Heart right ventricle (tissue), 16 donors: ENCODE data around the gene BNC2. TPM values are rescaled to one million over a fixed set of nuclear protein-coding genes. Genes with fewer than 3 reads are reported as not detected.

ENCODE experiments used
- ATAC-seq, 8 donors: fragments of 200-7000 bp; cut with Tn5 transposase; one replicate each; pipeline ENCODE4 v1.9.1; 2020; ENCODE audit warnings: mild to moderate bottlenecking in 8 of 8, moderate library complexity in 8 of 8, moderate number of reproducible peaks in 1 of 8
- DNase-seq, 2 donors: peaks; one replicate each; pipeline ENCODE4 v3.0.0-alpha.2; 2020
- H3K27ac ChIP-seq, 10 donors: fragments of 200-600 bp; sonication (generic) in 2 of 10; one replicate each; pipeline versions ENCODE4 v1.5.0 to v1.8.0; 2020 to 2022; ENCODE audit warnings: mild to moderate bottlenecking in 3 of 10
- H3K27me3 ChIP-seq, 7 donors: fragments of 200-600 bp; one replicate each; pipeline ENCODE4 v1.8.0; 2021 to 2022; ENCODE audit warnings: mild to moderate bottlenecking in 2 of 7
- H3K36me3 ChIP-seq, 9 donors: fragments of 200-600 bp; sonication (generic) in 1 of 9; one replicate each; pipeline versions ENCODE4 v1.5.0 to v1.8.0; 2020 to 2022; ENCODE audit warnings: mild to moderate bottlenecking in 2 of 9
- H3K4me1 ChIP-seq, 9 donors: fragments of 200-600 bp; sonication (generic) in 1 of 9; one replicate each; pipeline versions ENCODE4 v1.5.0 to v1.8.0; 2020 to 2022; ENCODE audit warnings: mild to moderate bottlenecking in 4 of 9
- H3K4me3 ChIP-seq, 10 donors: fragments of 200-600 bp; sonication (generic) in 2 of 10; one replicate each; pipeline versions ENCODE4 v1.5.0 to v1.8.0; 2020 to 2022; ENCODE audit warnings: mild to moderate bottlenecking in 7 of 10, moderate library complexity in 2 of 10
- H3K9me3 ChIP-seq, 11 donors: fragments of 200-600 bp in 10 of 11; sonication (generic) in 2 of 11; one replicate each; pipeline versions ENCODE4 v1.5.0 to v1.8.0; 2013 to 2022; ENCODE audit warnings: mild to moderate bottlenecking in 2 of 11, control low read depth in 1 of 11, moderate library complexity in 1 of 11
- WGBS, 2 donors: extraction: QIAGEN DNeasy Blood & Tissue Kit; methylation state at CpG; one replicate each; pipeline ENCODE4 v1.1.7; 2013; ENCODE audit warnings: inconsistent platforms in 1 of 2; 5-methylcytosine and 5-hydroxymethylcytosine counted together
- intact Hi-C, 10 donors: fragments of 100-400 bp; cut with DNase I; formaldehyde crosslinking; loops; one replicate each; pipeline versions ENCODE4 v1.11.1 to v1.14.2; 2022
- polyA plus RNA-seq, 2 donors: library from polyadenylated mRNA; stranded (reverse); fragments of 200-250 nt; gene quantifications; one replicate each; pipeline ENCODE4 v1.2.3, GENCODE V29; 2013
- total RNA-seq, 10 donors: library from RNA; stranded (reverse); fragmentation: NEBNext Ultra II Directional in 3 of 10; extraction: Animal tissue kit (Norgen Biotek cat#: 25700) in 3 of 10; gene quantifications; one replicate each; pipeline versions ENCODE4 v1.2.1 to v1.2.4, GENCODE V29; 2021 to 2023
- TF ChIP-seq, protein P1 (sequence below), 9 donors: fragments of 200-600 bp; sonication (generic) in 2 of 9; IDR thresholded peaks; one replicate each; pipeline versions ENCODE4 v1.5.0 to v1.8.0; 2021 to 2022; ENCODE audit warnings: antibody characterized with exemption in 9 of 9, mild to moderate bottlenecking in 5 of 9, moderate library complexity in 1 of 9
- donor health status: Arrhythmogenic right ventricular cardiomyopathy.
- donor health status: ischemic (EF 13 %, LVEDD 7.1; RV severe dilation, severe dysfunction).
- donor health status: healthy with polysubstance abuse.
- donor health status: DM: no; HTN: yes; CAD: no.
- donor health status: DM: no; HTN: no; CAD: no.
- donor health status: ischemic (EF 25% LVEDD 6.9; RV normal size, moderate dysfunction).
- donor health status: ischemic (EF 25% LVEDD 5.7; RV mildly dilated, moderate dysfunction).
- donor health status: healthy.
- donor health status: DM: yes; HTN: yes; CAD: no.
- donor health status: Ischemic cardiomyopathy.
- donor health status: ischemic (EF 35%, LVEDD 5.7; RV mildly dilated, moderate dysfunction).
- donor health status: nonischemic (EF 11% LVEDD 7.7; RV severe dilation, severe dysfunction).
- donor health status: DM: yes; HTN: yes; CAD: no.
- donor health status: PGD.
- donor health status: ischemic (EF 29% LVEDD 5.4; RV normal size, mild dysfunction).
- donor health status: nonischemic (EF 23%, LVEDD 6.1; RV moderate dilation, normal function).

The BNC2 gene
- total and polyA plus RNA-seq, 12 donors, result 0.49 to 7.3 (median 3.2) TPM

DNA sequence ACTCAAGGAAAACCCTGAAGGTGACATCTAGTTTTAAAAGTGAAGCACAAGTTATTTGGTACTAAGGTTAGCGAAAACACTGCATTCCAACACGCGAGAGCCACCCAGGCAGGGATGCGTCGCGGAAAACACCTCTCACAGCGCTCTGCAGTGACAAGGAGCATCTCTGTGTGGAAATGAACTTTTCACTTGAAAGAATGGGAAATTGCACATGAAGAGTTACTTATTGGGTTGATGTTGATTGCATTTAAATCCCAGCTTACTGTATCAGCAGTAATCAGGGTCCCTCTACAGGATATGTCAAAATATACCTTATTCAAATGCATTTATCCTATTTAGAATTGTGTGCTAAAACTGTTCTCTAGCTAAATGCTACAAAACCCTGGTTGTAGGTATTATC is 144.4 kb downstream of the BNC2 start:
- ATAC-seq (no peak), DNase-seq (no peak)
- Histone ChIP-seq H3K27ac (peak overlapping the region in 5 of 10 donors; percentile 78 to 92 (median 89)), H3K4me3 (peak overlapping the region in 6 of 10 donors; percentile 56 to 67 (median 64)), H3K36me3 (no peaks in the 10 kb centered on the region), H3K4me1 (peaks cover 0 to 15% (median 4%) of the 10 kb centered on the region in 9 donors), H3K9me3 (no peaks in the 10 kb centered on the region), H3K27me3 (peaks cover 0 to 62% (median 42%) of the 10 kb centered on the region in 7 donors)
- intact Hi-C loops, result loop anchor here in 4 of 10 donors (5.0 to 10.0 kb wide), 4 partner anchors 81 to 531 kb away; no protein-coding TSS in a partner anchor
- WGBS, 2 donors, result 39 to 43% methylated on average over 7 of the region's 7 CpGs
- TF ChIP-seq, protein P1, sequence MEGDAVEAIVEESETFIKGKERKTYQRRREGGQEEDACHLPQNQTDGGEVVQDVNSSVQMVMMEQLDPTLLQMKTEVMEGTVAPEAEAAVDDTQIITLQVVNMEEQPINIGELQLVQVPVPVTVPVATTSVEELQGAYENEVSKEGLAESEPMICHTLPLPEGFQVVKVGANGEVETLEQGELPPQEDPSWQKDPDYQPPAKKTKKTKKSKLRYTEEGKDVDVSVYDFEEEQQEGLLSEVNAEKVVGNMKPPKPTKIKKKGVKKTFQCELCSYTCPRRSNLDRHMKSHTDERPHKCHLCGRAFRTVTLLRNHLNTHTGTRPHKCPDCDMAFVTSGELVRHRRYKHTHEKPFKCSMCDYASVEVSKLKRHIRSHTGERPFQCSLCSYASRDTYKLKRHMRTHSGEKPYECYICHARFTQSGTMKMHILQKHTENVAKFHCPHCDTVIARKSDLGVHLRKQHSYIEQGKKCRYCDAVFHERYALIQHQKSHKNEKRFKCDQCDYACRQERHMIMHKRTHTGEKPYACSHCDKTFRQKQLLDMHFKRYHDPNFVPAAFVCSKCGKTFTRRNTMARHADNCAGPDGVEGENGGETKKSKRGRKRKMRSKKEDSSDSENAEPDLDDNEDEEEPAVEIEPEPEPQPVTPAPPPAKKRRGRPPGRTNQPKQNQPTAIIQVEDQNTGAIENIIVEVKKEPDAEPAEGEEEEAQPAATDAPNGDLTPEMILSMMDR (IDR thresholded peaks at IDR 0.05), result no peak

DNA sequence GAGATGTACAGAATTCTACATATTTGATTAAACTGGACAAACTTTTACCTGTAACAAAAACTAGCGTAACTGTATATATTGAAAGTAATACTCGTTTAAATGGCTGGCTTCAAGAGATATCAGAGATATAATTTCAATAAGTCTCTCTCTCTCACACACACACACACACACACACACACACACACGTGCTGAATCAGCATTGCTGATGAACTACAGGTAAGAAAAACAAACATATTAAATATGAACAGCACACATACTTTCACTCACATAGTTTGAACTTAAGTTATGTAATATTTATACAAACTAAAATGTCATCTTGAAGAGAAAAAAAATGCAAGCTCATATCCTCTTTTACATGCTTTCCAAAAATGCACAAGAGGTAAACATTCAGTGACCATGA is 145.4 kb downstream of the BNC2 start:
- TF ChIP-seq, protein P1 (IDR thresholded peaks at IDR 0.05), result no peak
- ATAC-seq (no peak), DNase-seq (no peak)
- Histone ChIP-seq H3K4me1 (peaks cover 0 to 15% (median 4%) of the 10 kb centered on the region in 9 donors), H3K9me3 (no peaks in the 10 kb centered on the region), H3K4me3 (no peak overlapping the region), H3K27ac (no peak overlapping the region), H3K27me3 (peaks cover 0 to 57% (median 33%) of the 10 kb centered on the region in 7 donors), H3K36me3 (no peaks in the 10 kb centered on the region)
- intact Hi-C loops, result loop anchor here in 4 of 10 donors (5.0 to 10.0 kb wide), 4 partner anchors 80 to 530 kb away; no protein-coding TSS in a partner anchor
- 80 to 82% methylated on average over 3 of the region's 3 CpGs for WGBS, 2 donors

DNA sequence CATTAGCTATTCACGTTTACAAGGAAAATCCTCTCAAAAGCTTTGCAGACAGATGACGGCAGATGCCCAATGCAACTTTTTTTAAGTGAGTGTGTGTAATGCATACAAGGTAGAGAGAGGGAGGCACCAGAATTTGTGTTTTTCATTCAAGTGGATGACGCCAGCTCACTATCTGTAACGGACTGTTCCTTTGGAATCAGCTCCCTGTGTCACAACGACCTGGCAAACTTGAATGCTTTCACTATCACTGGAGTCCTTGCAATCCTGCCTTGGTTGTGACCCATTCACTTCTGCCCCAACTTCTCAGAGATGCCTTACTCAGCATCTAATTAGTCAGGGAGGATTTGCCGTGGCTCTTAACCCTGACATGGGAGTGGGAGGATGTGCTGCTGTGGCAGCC is 148.5 kb downstream of the BNC2 start:
- DNase-seq (peak in 1 of 2 donors; percentile 27), ATAC-seq (peak; percentile 19 to 87 (median 58))
- TF ChIP-seq, protein P1 (IDR thresholded peaks at IDR 0.05), result no peak
- 41 to 44% methylated on average over 6 of the region's 6 CpGs for WGBS, 2 donors
- Histone ChIP-seq H3K36me3 (no peaks in the 10 kb centered on the region), H3K4me1 (peaks cover 0 to 15% (median 0%) of the 10 kb centered on the region in 9 donors), H3K27me3 (peaks cover 0 to 27% (median 10%) of the 10 kb centered on the region in 7 donors), H3K9me3 (no peaks in the 10 kb centered on the region), H3K4me3 (peak overlapping the region in 3 of 10 donors; percentile 3 to 23 (median 14)), H3K27ac (peak overlapping the region in 6 of 10 donors; percentile 3 to 66 (median 20))
- intact Hi-C loops, result loop anchor here in 3 of 10 donors (10.0 kb wide), 3 partner anchors 77 to 527 kb away; no protein-coding TSS in a partner anchor

DNA sequence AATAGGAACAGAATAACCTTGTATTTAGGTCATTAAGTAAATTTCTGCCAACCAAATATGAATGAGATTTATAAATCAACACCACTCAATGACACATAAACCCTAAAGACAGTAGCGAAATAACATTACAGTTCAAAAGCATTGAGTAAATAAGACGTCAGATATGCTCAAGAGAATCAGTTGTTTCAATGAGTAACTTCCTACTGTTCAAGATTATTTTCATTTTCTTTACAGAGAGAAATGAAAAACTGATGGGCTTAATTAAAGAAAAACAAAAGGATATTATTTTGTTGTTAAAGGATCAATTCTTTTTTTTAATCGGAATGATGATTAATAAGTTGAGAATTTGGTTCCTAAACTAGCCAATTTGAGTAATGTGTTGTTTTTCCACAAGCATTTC is 150.1 kb downstream of the BNC2 start:
- Histone ChIP-seq H3K4me1 (peaks cover 0 to 10% (median 0%) of the 10 kb centered on the region in 9 donors), H3K27me3 (peaks cover 0 to 12% (median 1%) of the 10 kb centered on the region in 7 donors), H3K4me3 (no peak overlapping the region), H3K9me3 (no peaks in the 10 kb centered on the region), H3K27ac (peak overlapping the region in 1 of 10 donors; percentile 21), H3K36me3 (no peaks in the 10 kb centered on the region)
- WGBS, 2 donors, result 84 to 90% methylated on average over 3 of the region's 3 CpGs
- DNase-seq (no peak), ATAC-seq (no peak)
- TF ChIP-seq, protein P1 (IDR thresholded peaks at IDR 0.05), result no peak
- intact Hi-C loops, result loop anchor here in 3 of 10 donors (10.0 kb wide), 3 partner anchors 76 to 526 kb away; no protein-coding TSS in a partner anchor
